Glutamatergic neuron (in vitro differentiated cells): ENCODE data around the gene EMILIN3. TPM values are rescaled to one million over a fixed set of nuclear protein-coding genes. Genes with fewer than 3 reads are reported as not detected.

Source experiments
- DNase-seq: peaks from one replicate; pipeline ENCODE4 v3.0.0; 2022
- H3K27ac Mint-ChIP-seq: one replicate; pipeline ENCODE4 v1.8.0; 2020; ENCODE audit warnings: mild to moderate bottlenecking, mixed read lengths, inconsistent platforms; ENCODE audit not compliant: unreplicated experiment
- H3K27me3 Mint-ChIP-seq: one replicate; pipeline ENCODE4 v1.8.0; 2020; ENCODE audit warnings: mild to moderate bottlenecking, moderate library complexity, mixed read lengths, inconsistent platforms; ENCODE audit not compliant: unreplicated experiment
- H3K36me3 Mint-ChIP-seq: one replicate; pipeline ENCODE4 v1.8.0; 2020; ENCODE audit warnings: mild to moderate bottlenecking, mixed read lengths, inconsistent platforms; ENCODE audit not compliant: unreplicated experiment
- H3K4me1 Mint-ChIP-seq: one replicate; pipeline ENCODE4 v1.8.0; 2020; ENCODE audit warnings: mild to moderate bottlenecking, low read depth, mixed read lengths, inconsistent platforms; ENCODE audit not compliant: unreplicated experiment
- H3K4me3 Mint-ChIP-seq: one replicate; pipeline ENCODE4 v1.8.0; 2020; ENCODE audit warnings: mild to moderate bottlenecking, mixed read lengths, inconsistent platforms; ENCODE audit not compliant: unreplicated experiment
- H3K9me3 Mint-ChIP-seq: one replicate; pipeline ENCODE4 v1.8.0; 2020; ENCODE audit warnings: mild to moderate bottlenecking, moderate library complexity, mixed read lengths, inconsistent platforms; ENCODE audit not compliant: unreplicated experiment
- CTCF ChIP-seq: fragments of 200-600 bp; sonication (generic); IDR thresholded peaks from one replicate; pipeline ENCODE4 v1.5.0; 2021; ENCODE audit not compliant: partially characterized antibody, unreplicated experiment
- total RNA-seq: library from RNA; stranded (reverse); fragmentation: NEBNext Ultra II Directional; extraction: Animal tissue kit (Norgen Biotek cat#: 25700); gene quantifications from one replicate; pipeline ENCODE4 v1.2.1, GENCODE V29; 2021; ENCODE audit not compliant: unreplicated experiment

EMILIN3 gene
- total RNA-seq, 1 donor from 2014 or later: not detected

DNA sequence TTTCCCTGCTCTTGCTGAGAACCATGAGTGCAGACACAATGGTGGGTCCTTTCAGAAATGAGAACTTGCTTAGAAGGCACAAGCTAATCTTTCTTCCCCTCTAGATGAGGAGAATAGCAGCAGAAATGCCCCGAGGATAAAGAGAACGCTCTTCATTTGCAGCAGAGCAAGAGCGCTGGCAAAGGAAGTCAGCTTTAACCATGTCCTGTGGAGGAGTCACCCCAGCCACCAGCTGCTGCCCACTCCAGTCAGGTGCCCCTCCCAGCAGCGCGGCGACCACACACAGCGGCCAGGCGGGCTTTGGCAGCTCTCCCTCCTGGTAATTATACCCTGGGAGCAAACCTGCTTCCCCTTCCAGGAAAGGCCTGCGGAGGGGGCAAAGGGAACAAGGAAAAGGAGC lies 42.4 kb upstream of the EMILIN3 start:
- Mint-ChIP-seq H3K4me1 (peaks cover 3% of the 10 kb centered on the region), H3K36me3 (no peaks in the 10 kb centered on the region), H3K27me3 (peaks cover 5% of the 10 kb centered on the region), H3K27ac (no peak overlapping the region), H3K4me3 (no peak overlapping the region), H3K9me3 (no peaks in the 10 kb centered on the region)
- no peak for TF ChIP-seq CTCF
- DNase-seq: no peak

- Mint-ChIP-seq H3K36me3 (no peaks in the 10 kb centered on the region), H3K4me1 (peaks cover 3% of the 10 kb centered on the region), H3K4me3 (no peak overlapping the region), H3K27me3 (peaks cover 5% of the 10 kb centered on the region), H3K27ac (no peak overlapping the region), H3K9me3 (no peaks in the 10 kb centered on the region)
- no peak for TF ChIP-seq CTCF
- DNase-seq: no peak
Measured at GRCh38 chr20:41408156-41408794, 41.7 kb upstream of the EMILIN3 start.

DNA sequence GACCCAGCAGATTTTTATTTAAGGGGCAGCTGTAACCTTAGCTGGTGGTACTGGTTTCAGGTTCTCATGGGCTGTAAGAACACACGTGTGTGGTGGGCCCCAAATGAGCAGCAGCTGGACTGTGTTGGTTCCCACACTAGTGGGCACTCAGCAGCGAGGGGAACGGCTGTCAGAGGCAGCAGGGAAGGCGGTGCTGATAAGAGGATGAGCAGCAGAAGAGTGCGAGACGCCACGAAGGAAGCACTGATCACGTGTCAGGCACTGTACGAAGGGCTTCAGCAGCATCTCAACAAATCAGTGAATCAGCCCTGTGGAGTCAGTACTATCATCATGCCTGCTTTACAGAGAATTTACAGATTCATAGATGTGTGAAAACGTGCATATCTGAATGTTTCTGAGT lies 41.0 kb upstream of the EMILIN3 start:
- no peaks in the 10 kb centered on the region for H3K36me3 Mint-ChIP-seq
- H3K27ac Mint-ChIP-seq: peak overlapping the region; percentile 59
- no peak for DNase-seq

DNA sequence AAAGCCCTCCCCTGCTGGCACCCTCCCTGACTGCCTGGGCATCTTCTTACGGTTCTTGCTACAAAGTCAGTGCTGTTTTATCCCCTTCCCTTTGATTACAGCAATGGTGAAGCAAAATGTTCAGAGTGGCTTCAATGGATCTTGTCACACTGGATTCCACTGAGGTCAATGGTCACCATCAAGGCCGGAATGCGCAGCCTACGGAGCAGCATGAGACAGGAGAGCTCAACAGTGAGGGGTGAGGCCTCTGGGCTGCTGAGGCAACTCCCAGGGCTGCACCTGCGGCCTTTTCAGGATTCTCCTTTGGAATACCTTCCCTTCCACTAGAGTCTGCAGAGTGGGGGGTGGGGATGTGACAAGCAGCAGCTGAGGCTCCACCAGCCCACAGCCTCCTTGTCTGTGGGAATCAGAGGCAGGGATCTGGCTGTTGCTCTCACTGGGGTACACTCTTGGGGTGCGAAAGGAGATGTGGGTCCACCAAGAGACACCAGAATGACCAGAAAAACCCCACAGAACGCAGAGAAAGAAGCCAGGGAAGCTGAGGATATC lies 40.4 kb upstream of the EMILIN3 start:
- peaks cover 3% of the 10 kb centered on the region for H3K4me1 Mint-ChIP-seq
- no peak for TF ChIP-seq CTCF
- H3K36me3 Mint-ChIP-seq: no peaks in the 10 kb centered on the region
- no peaks in the 10 kb centered on the region for H3K9me3 Mint-ChIP-seq
- no peak for DNase-seq
- H3K27me3 Mint-ChIP-seq: peaks cover 5% of the 10 kb centered on the region
- H3K27ac Mint-ChIP-seq: no peak overlapping the region
- no peak overlapping the region for H3K4me3 Mint-ChIP-seq

More for the DNA sequence above, 41.0 kb upstream of the EMILIN3 start:
- Mint-ChIP-seq H3K27me3 (peaks cover 5% of the 10 kb centered on the region), H3K4me3 (no peak overlapping the region), H3K9me3 (no peaks in the 10 kb centered on the region), H3K4me1 (peaks cover 3% of the 10 kb centered on the region)
- TF ChIP-seq CTCF: no peak

GRCh38 chr20:41406353-41406752 lies 39.7 kb upstream of the EMILIN3 start:
- Mint-ChIP-seq H3K36me3 (no peaks in the 10 kb centered on the region), H3K27ac (no peak overlapping the region), H3K4me1 (peaks cover 3% of the 10 kb centered on the region)

More at GRCh38 chr20:41406353-41406752, 39.7 kb upstream of the EMILIN3 start:
- H3K4me3 Mint-ChIP-seq: no peak overlapping the region
- TF ChIP-seq CTCF: no peak
- no peaks in the 10 kb centered on the region for H3K9me3 Mint-ChIP-seq
- H3K27me3 Mint-ChIP-seq: peaks cover 5% of the 10 kb centered on the region
- no peak for DNase-seq
